SK-N-SH treated with all-trans-retinoic acid at 6 μM for 48 hours (cell line): ENCODE results near the gene PKP4.

Experiments
- BACH2 ChIP-seq: fragments of 250-450 bp; sonication (Bioruptor Pico); IDR thresholded peaks from 2 replicates; pipeline ENCODE4 v1.9.0; 2021; ENCODE audit warnings: mild to moderate bottlenecking, borderline replicate concordance
- ISL1 ChIP-seq: fragments of 250-450 bp; sonication (Bioruptor Pico); IDR thresholded peaks from 2 replicates; pipeline ENCODE4 v2.1.2; 2022; ENCODE audit warnings: mild to moderate bottlenecking, moderate library complexity
- OSR1 ChIP-seq: fragments of 250-450 bp; sonication (Bioruptor Pico); IDR thresholded peaks from 2 replicates; pipeline ENCODE4 v1.8.0; 2022; ENCODE audit warnings: moderate library complexity, mild to moderate bottlenecking, inconsistent platforms
- PATZ1 ChIP-seq: fragments of 250-450 bp; sonication (Bioruptor Pico); IDR thresholded peaks from 2 replicates; pipeline ENCODE4 v1.8.0; 2020; ENCODE audit warnings: mild to moderate bottlenecking, moderate library complexity, borderline replicate concordance
- TCF4 ChIP-seq: fragments of 250-450 bp; sonication (Bioruptor Pico); IDR thresholded peaks from 2 replicates; pipeline ENCODE4 v1.8.0; 2021; ENCODE audit warnings: mild to moderate bottlenecking, moderate library complexity, borderline replicate concordance
- TOX ChIP-seq: fragments of 250-450 bp; sonication (Bioruptor Pico); IDR thresholded peaks from 2 replicates; pipeline ENCODE4 v1.8.0; 2021; ENCODE audit warnings: mild to moderate bottlenecking, moderate library complexity, borderline replicate concordance
- ZC3H10 ChIP-seq: fragments of 250-450 bp; sonication (Bioruptor Pico); IDR thresholded peaks from 2 replicates; pipeline ENCODE4 v1.5.1; 2021; ENCODE audit warnings: mild to moderate bottlenecking, moderate library complexity
- ZFP3 ChIP-seq: fragments of 250-450 bp; sonication (Bioruptor Pico); IDR thresholded peaks from 2 replicates; pipeline ENCODE4 v1.5.0; 2020; ENCODE audit warnings: mild to moderate bottlenecking, moderate library complexity
- ZFP30 ChIP-seq: fragments of 450-650 bp; formaldehyde crosslinking; IDR thresholded peaks from 2 replicates; pipeline ENCODE4 v1.5.0; 2022; ENCODE audit warnings: mild to moderate bottlenecking, moderate library complexity
- ZNF8 ChIP-seq: fragments of 450-650 bp; formaldehyde crosslinking; IDR thresholded peaks from 2 replicates; pipeline ENCODE4 v1.5.0; 2020; ENCODE audit warnings: mild to moderate bottlenecking, moderate library complexity
- TF ChIP-seq, protein P1 (sequence below): fragments of 250-450 bp; sonication (Bioruptor Pico); IDR thresholded peaks from 2 replicates; pipeline ENCODE4 v1.5.1; 2021; ENCODE audit warnings: mild to moderate bottlenecking, moderate library complexity

DNA sequence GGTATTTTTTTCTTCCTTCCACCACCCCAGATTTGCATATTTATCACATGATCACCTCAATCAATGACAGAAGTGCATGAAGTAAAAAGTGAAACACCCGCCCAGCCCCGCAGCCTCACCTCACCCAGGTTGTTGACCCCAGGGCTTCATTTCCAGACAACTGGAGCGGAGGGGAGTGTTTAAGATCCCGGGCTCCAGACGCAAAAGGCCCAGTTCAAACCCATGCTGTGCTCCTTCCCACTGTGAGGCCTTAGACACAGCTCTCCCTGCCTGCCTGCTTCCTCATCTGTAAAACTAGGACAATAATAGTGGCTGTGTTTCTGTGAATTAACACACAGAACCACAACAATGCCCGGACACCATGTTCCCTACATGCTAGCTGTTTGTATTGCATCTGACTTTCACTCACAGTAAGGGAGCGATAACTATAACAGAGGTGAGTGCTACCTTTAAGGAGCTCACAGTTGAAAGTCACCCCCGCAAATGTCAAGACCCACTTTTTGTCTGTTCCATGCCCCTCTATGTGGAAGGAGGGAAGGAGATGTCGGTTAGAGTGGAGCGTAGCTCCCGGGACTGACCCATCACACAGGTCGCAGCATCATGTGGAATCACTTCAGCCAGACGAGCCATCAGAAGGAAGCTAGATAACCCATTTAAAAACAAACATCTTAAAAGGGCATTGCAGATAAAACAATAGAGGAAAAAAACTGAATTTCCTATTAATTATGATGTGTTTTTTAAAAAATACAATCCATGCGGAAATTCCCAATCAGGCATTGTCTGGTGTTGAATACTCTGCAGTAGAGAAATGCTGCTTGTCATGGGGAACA lies 260.8 kb downstream of the PKP4 start:
- TF ChIP-seq ZFP30 (CRISPR knock-in tag) (no peak), ZFP3 (no peak), ISL1 (CRISPR knock-in tag) (no peak), PATZ1 (CRISPR knock-in tag) (no peak), TOX (CRISPR knock-in tag) (no peak), BACH2 (CRISPR knock-in tag) (no peak), ZNF8 (CRISPR knock-in tag) (no peak), ZC3H10 (CRISPR knock-in tag) (no peak), OSR1 (CRISPR knock-in tag) (no peak), TCF4 (CRISPR knock-in tag) (no peak)
- TF ChIP-seq, protein P1, sequence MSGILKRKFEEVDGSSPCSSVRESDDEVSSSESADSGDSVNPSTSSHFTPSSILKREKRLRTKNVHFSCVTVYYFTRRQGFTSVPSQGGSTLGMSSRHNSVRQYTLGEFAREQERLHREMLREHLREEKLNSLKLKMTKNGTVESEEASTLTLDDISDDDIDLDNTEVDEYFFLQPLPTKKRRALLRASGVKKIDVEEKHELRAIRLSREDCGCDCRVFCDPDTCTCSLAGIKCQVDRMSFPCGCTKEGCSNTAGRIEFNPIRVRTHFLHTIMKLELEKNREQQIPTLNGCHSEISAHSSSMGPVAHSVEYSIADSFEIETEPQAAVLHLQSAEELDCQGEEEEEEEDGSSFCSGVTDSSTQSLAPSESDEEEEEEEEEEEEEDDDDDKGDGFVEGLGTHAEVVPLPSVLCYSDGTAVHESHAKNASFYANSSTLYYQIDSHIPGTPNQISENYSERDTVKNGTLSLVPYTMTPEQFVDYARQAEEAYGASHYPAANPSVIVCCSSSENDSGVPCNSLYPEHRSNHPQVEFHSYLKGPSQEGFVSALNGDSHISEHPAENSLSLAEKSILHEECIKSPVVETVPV (CRISPR knock-in tag) = no peak
